Measurements from ENCODE around the gene GAS1.

GRCh38 chr9:86938780-86939179, 8.5 kb downstream of the GAS1 start:
- no peak for TF ChIP-seq POLR2A (IDR thresholded peaks at IDR 0.05; ENCODE audit: borderline replicate concordance, extremely low read depth, insufficient read depth, insufficient read length)
- TF ChIP-seq, protein P1, sequence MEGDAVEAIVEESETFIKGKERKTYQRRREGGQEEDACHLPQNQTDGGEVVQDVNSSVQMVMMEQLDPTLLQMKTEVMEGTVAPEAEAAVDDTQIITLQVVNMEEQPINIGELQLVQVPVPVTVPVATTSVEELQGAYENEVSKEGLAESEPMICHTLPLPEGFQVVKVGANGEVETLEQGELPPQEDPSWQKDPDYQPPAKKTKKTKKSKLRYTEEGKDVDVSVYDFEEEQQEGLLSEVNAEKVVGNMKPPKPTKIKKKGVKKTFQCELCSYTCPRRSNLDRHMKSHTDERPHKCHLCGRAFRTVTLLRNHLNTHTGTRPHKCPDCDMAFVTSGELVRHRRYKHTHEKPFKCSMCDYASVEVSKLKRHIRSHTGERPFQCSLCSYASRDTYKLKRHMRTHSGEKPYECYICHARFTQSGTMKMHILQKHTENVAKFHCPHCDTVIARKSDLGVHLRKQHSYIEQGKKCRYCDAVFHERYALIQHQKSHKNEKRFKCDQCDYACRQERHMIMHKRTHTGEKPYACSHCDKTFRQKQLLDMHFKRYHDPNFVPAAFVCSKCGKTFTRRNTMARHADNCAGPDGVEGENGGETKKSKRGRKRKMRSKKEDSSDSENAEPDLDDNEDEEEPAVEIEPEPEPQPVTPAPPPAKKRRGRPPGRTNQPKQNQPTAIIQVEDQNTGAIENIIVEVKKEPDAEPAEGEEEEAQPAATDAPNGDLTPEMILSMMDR (IDR thresholded peaks at IDR 0.05 in 2 of 3, conservative IDR thresholded peaks at IDR 0.05 in 1 of 3; ENCODE audit: borderline replicate concordance in 1 of 3, insufficient read depth in 1 of 3, low read depth in 2 of 3, low read length in 2 of 3), result no peak
- no peak for TF ChIP-seq POLR2AphosphoS5 (IDR thresholded peaks at IDR 0.05; ENCODE audit: low read depth, low read length)
- TF ChIP-seq FOSL1 (IDR thresholded peaks at IDR 0.05; ENCODE audit: low read depth), result no peak
- TF ChIP-seq SP1 (IDR thresholded peaks at IDR 0.05; ENCODE audit: low read depth), result no peak

Measured in HCT116 (cell line).